ENCODE measurements around the gene SIX6.
"Not testable (repeated sequence)": the region's sequence is repeated elsewhere in the genome, so short reads cannot be mapped to it uniquely, and the experiment has no call there.

SIX6 gene

GRCh38 chr14:60508707-60509437 is at the start of gene SIX6:
TSS of gene SIX6 (plus strand) at chr14:60509146. CDS start at chr14:60509399, 253 bp downstream.
- in situ Hi-C loops (cut with HindIII; ENCODE audit: low sequenced_read_pairs), result no loop called here

- in situ Hi-C loops (cut with HindIII; ENCODE audit: low sequenced_read_pairs), result not testable (repeated sequence)
Measured at GRCh38 chr14:60480248-60480647, 28.7 kb upstream of the SIX6 start.

GRCh38 chr14:60482743-60483142 is 26.2 kb upstream of the SIX6 start:
- in situ Hi-C loops (cut with HindIII; ENCODE audit: low sequenced_read_pairs), result no loop called here

GRCh38 chr14:60485057-60485597 is 23.8 kb upstream of the SIX6 start:
- in situ Hi-C loops (cut with HindIII; ENCODE audit: low sequenced_read_pairs), result no loop called here

GRCh38 chr14:60485598-60486251 is 23.2 kb upstream of the SIX6 start, which contains the start of gene C14orf39:
TSS of gene C14orf39 (minus strand) at chr14:60486063. CDS start at chr14:60485078, 985 bp downstream.
- in situ Hi-C loops (cut with HindIII; ENCODE audit: low sequenced_read_pairs), result no loop called here

GRCh38 chr14:60487211-60487610 is 21.7 kb upstream of the SIX6 start:
- in situ Hi-C loops (cut with HindIII; ENCODE audit: low sequenced_read_pairs), result no loop called here

- in situ Hi-C loops (cut with HindIII; ENCODE audit: low sequenced_read_pairs), result no loop called here
Measured at GRCh38 chr14:60488175-60488574, 20.8 kb upstream of the SIX6 start.

- in situ Hi-C loops (cut with HindIII; ENCODE audit: low sequenced_read_pairs), result no loop called here
Measured at GRCh38 chr14:60490270-60490669, 18.7 kb upstream of the SIX6 start.

- in situ Hi-C loops (cut with HindIII; ENCODE audit: low sequenced_read_pairs), result no loop called here
Measured at GRCh38 chr14:60495946-60496345, 13.0 kb upstream of the SIX6 start.

GRCh38 chr14:60502541-60502940 is 6.4 kb upstream of the SIX6 start:
- in situ Hi-C loops (cut with HindIII; ENCODE audit: low sequenced_read_pairs), result no loop called here

- in situ Hi-C loops (cut with HindIII; ENCODE audit: low sequenced_read_pairs), result no loop called here
Measured at GRCh38 chr14:60505448-60505847, 3.5 kb upstream of the SIX6 start.

GRCh38 chr14:60506010-60506409 is 2.9 kb upstream of the SIX6 start:
- in situ Hi-C loops (cut with HindIII; ENCODE audit: low sequenced_read_pairs), result no loop called here

GRCh38 chr14:60506462-60506984 is 2.4 kb upstream of the SIX6 start:
- in situ Hi-C loops (cut with HindIII; ENCODE audit: low sequenced_read_pairs), result no loop called here

GRCh38 chr14:60506985-60507829 is 1.7 kb upstream of the SIX6 start:
- in situ Hi-C loops (cut with HindIII; ENCODE audit: low sequenced_read_pairs), result no loop called here

- in situ Hi-C loops (cut with HindIII; ENCODE audit: low sequenced_read_pairs), result no loop called here
Measured at GRCh38 chr14:60508363-60508706, 611 bp upstream of the SIX6 start.

- in situ Hi-C loops (cut with HindIII; ENCODE audit: low sequenced_read_pairs), result no loop called here
Measured at GRCh38 chr14:60509438-60510253, 700 bp downstream of the SIX6 start.

GRCh38 chr14:60510254-60510950 is 1.5 kb downstream of the SIX6 start:
- in situ Hi-C loops (cut with HindIII; ENCODE audit: low sequenced_read_pairs), result no loop called here

- in situ Hi-C loops (cut with HindIII; ENCODE audit: low sequenced_read_pairs), result no loop called here
Measured at GRCh38 chr14:60510951-60511599, 2.1 kb downstream of the SIX6 start.

GRCh38 chr14:60512126-60512525 is 3.2 kb downstream of the SIX6 start:
- in situ Hi-C loops (cut with HindIII; ENCODE audit: low sequenced_read_pairs), result no loop called here
